Loucy (cell line): ENCODE results near the gene SPRR2A.

Experiments
- H2AFZ ChIP-seq: fragments of 200-600 bp; sonication (generic); 2 replicates; pipeline ENCODE4 v1.6.0; 2016; ENCODE audit warnings: antibody characterized with exemption, mild to moderate bottlenecking, low read length, moderate library complexity
- H3F3A ChIP-seq: fragments of 200-600 bp; 2 replicates; pipeline ENCODE4 v1.6.0; 2016; ENCODE audit warnings: antibody characterized with exemption, low read depth, mild to moderate bottlenecking
- H3K27me3 ChIP-seq: fragments of 200-600 bp; sonication (generic); 2 replicates; pipeline ENCODE4 v1.6.1; 2014; ENCODE audit warnings: low read length, mild to moderate bottlenecking; ENCODE audit not compliant: insufficient read depth, poor library complexity, severe bottlenecking
- H3K36me3 ChIP-seq: fragments of 200-600 bp; sonication (generic); 2 replicates; pipeline ENCODE4 v1.6.1; 2016; ENCODE audit warnings: low read length; ENCODE audit not compliant: insufficient read depth
- H3K4me1 ChIP-seq: fragments of 200-600 bp; sonication (generic); 2 replicates; pipeline ENCODE4 v1.5.1; 2014; ENCODE audit warnings: low read length, mild to moderate bottlenecking; ENCODE audit not compliant: insufficient read depth, poor library complexity, severe bottlenecking
- H3K4me2 ChIP-seq: fragments of 200-600 bp; sonication (generic); 2 replicates; pipeline ENCODE4 v1.6.0; 2014; ENCODE audit warnings: antibody characterized with exemption, low read length, low read depth, mild to moderate bottlenecking; ENCODE audit not compliant: poor library complexity, severe bottlenecking
- H3K4me3 ChIP-seq: fragments of 200-600 bp; sonication (generic); 2 replicates; pipeline ENCODE4 v1.5.1; 2014; ENCODE audit warnings: low read length, mild to moderate bottlenecking, mixed read lengths; ENCODE audit not compliant: poor library complexity, severe bottlenecking
- H3K79me2 ChIP-seq: fragments of 200-600 bp; sonication (generic); 2 replicates; pipeline ENCODE4 v1.6.1; 2014; ENCODE audit warnings: low read length; ENCODE audit not compliant: insufficient read depth
- H3K9ac ChIP-seq: fragments of 200-600 bp; sonication (generic); 2 replicates; pipeline ENCODE4 v1.6.0; 2014; ENCODE audit warnings: mild to moderate bottlenecking, low read depth, low read length, moderate library complexity; ENCODE audit not compliant: poor library complexity, severe bottlenecking
- H3K9me2 ChIP-seq: fragments of 200-600 bp; sonication (generic); replicated peaks from 2 replicates; pipeline ENCODE4 v1.6.1; 2016; ENCODE audit warnings: low read depth, low read length, mixed read lengths
- H3K9me3 ChIP-seq: fragments of 200-600 bp; sonication (generic); 2 replicates; pipeline ENCODE4 v1.6.1; 2014; ENCODE audit warnings: mild to moderate bottlenecking, antibody characterized with exemption, low read length, low read depth; ENCODE audit not compliant: insufficient read depth
- H4K20me1 ChIP-seq: fragments of 200-600 bp; sonication (generic); 2 replicates; pipeline ENCODE4 v1.6.0; 2014; ENCODE audit warnings: antibody characterized with exemption, low read length, mild to moderate bottlenecking; ENCODE audit not compliant: insufficient read depth, poor library complexity, severe bottlenecking
- EZH2phosphoT487 ChIP-seq: fragments of 200-600 bp; IDR thresholded peaks from 2 replicates; pipeline ENCODE4 v1.6.1; 2018; ENCODE audit warnings: antibody characterized with exemption, mild to moderate bottlenecking, moderate library complexity, borderline replicate concordance
- TF ChIP-seq, protein P1 (sequence below): fragments of 200-600 bp; sonication (generic); conservative IDR thresholded peaks from 2 replicates; pipeline ENCODE4 v1.5.1; 2014; ENCODE audit warnings: mild to moderate bottlenecking, antibody characterized with exemption, low read length

Gene SPRR2A

DNA sequence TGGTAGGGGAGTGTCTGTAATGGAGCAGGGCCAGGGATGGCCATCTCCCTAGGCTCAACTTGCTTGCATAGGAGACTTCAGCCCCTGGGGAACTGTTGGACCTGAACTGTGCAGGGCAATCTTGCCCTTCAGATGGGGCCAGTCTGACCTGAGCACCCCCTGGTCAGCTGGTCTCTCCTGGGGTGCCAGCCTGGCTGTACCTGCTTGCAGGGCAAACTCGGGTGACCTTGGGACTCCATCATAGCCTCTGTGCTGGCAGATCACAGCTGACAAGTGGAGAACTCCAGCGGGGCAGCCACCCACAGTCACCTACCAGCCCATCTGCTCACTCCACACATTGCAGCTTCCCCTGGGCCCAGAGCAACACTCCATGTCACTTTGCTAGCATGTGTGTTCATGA lies 8.1 kb downstream of the SPRR2A start:
- TF ChIP-seq, protein P1, sequence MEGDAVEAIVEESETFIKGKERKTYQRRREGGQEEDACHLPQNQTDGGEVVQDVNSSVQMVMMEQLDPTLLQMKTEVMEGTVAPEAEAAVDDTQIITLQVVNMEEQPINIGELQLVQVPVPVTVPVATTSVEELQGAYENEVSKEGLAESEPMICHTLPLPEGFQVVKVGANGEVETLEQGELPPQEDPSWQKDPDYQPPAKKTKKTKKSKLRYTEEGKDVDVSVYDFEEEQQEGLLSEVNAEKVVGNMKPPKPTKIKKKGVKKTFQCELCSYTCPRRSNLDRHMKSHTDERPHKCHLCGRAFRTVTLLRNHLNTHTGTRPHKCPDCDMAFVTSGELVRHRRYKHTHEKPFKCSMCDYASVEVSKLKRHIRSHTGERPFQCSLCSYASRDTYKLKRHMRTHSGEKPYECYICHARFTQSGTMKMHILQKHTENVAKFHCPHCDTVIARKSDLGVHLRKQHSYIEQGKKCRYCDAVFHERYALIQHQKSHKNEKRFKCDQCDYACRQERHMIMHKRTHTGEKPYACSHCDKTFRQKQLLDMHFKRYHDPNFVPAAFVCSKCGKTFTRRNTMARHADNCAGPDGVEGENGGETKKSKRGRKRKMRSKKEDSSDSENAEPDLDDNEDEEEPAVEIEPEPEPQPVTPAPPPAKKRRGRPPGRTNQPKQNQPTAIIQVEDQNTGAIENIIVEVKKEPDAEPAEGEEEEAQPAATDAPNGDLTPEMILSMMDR = no peak

DNA sequence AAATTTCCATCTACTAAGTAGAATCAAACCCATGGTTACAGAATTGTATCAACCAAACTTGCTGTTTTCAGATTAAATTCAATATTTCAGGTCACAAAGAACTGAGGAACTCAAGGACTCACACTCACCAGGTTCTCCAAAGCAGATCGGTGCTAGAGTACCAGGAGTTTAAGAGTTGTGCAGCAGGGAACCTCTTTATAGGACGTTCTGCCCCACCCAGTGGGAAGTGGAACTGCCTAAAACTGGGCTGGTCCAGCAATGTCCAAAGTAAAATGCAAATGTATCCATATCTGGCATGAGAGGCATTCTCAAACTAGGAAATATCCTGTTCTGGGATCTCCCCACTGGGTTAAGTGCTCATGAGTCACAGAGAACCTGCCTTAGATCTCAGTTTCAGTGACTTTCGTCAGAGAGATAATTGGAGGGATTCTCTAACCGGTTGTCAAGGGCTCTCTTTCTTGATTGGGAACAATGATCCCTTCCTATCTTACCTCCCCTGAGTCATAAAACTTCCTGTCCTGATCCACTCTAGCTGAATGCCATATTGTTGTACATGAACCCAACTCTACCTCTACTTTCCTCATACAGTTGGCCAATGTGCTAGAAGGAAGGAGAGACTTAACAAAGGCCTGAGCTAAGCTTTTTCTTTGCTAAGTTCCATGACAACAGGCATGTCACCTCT lies 16.2 kb downstream of the SPRR2A start, which contains the start of gene SPRR2D:
Gene SPRR2D (minus strand): TSS at position 171 of the 682 bp plus-strand sequence. CDS start 774 bp downstream, outside the sequence.
- no peaks in the 10 kb centered on the region for H3K9me2 ChIP-seq
- TF ChIP-seq EZH2phosphoT487 = no peak
- TF ChIP-seq, protein P1 = no peak
- no peaks in the 10 kb centered on the region for H3K36me3 ChIP-seq
- H3K9me3 ChIP-seq = no peaks in the 10 kb centered on the region
- H3K4me1 ChIP-seq = no peaks in the 10 kb centered on the region
- no peaks in the 10 kb centered on the region for H3F3A ChIP-seq
- H3K4me2 ChIP-seq = no peak within 1 kb of the TSS
- H3K4me3 ChIP-seq = no peak within 1 kb of the TSS
- H2AFZ ChIP-seq = no peak within 1 kb of the TSS
- H3K27me3 ChIP-seq = no peaks in the 10 kb centered on the region
- H3K9ac ChIP-seq = no peak within 1 kb of the TSS
- H3K79me2 ChIP-seq = no peaks in the 10 kb centered on the region
- H4K20me1 ChIP-seq = no peaks in the 10 kb centered on the region

More for the DNA sequence above, 8.1 kb downstream of the SPRR2A start:
- no peaks in the 10 kb centered on the region for H3K79me2 ChIP-seq
- no peak overlapping the region for H3K9ac ChIP-seq
- H3K9me3 ChIP-seq = no peaks in the 10 kb centered on the region
- H3K4me3 ChIP-seq = no peak overlapping the region
- no peaks in the 10 kb centered on the region for H3K27me3 ChIP-seq
- no peaks in the 10 kb centered on the region for H3K4me1 ChIP-seq
- H3F3A ChIP-seq = no peaks in the 10 kb centered on the region
- H4K20me1 ChIP-seq = no peaks in the 10 kb centered on the region
- H2AFZ ChIP-seq = no peak overlapping the region
- H3K36me3 ChIP-seq = no peaks in the 10 kb centered on the region
- no peak overlapping the region for H3K4me2 ChIP-seq
- H3K9me2 ChIP-seq = no peaks in the 10 kb centered on the region

DNA sequence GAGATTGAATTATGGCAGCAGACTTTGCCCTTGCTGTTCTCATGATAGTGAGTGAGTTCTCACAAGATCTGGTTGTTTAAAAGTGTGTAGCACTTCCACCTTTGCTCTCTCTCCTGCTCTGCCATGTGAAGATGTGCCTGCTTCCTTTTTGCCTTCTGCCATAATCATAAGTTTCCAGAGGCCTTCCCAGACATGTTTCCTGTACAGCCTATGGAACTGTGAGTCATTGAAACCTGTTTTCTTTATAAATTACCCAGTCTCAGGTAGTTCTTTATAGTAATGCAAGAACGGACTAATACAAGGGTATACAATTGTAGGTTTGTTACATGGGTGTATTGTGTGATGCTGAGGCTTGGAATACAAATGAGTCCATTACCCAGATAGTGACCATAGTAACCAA lies 22.1 kb downstream of the SPRR2A start:
- no peaks in the 10 kb centered on the region for H3F3A ChIP-seq
- H2AFZ ChIP-seq = no peak overlapping the region
- H3K9me3 ChIP-seq = no peaks in the 10 kb centered on the region
- H3K9me2 ChIP-seq = no peaks in the 10 kb centered on the region
- no peaks in the 10 kb centered on the region for H3K79me2 ChIP-seq
- H3K4me1 ChIP-seq = no peaks in the 10 kb centered on the region
- no peak overlapping the region for H3K4me3 ChIP-seq
- H4K20me1 ChIP-seq = no peaks in the 10 kb centered on the region
- H3K9ac ChIP-seq = no peak overlapping the region
- TF ChIP-seq EZH2phosphoT487 = no peak
- TF ChIP-seq, protein P1 = no peak
- no peaks in the 10 kb centered on the region for H3K36me3 ChIP-seq
- no peaks in the 10 kb centered on the region for H3K27me3 ChIP-seq
- no peak overlapping the region for H3K4me2 ChIP-seq
